Mesendoderm (in vitro differentiated cells): ENCODE results near the gene GADD45A.
A peak's percentile ranks its signal among the peaks of the same experiment; 100 is the strongest.
"Not testable (repeated sequence)": the region's sequence is repeated elsewhere in the genome, so short reads cannot be mapped to it uniquely, and the experiment has no call there.

ENCODE experiments used
- DNase-seq: peaks from one replicate; pipeline ENCODE4 v3.0.0; 2013
- H2AK5ac ChIP-seq: 2 replicates; pipeline ENCODE4 v1.6.1; 2013; ENCODE audit warnings: low read length, inconsistent platforms
- H2BK120ac ChIP-seq: 2 replicates; pipeline ENCODE4 v1.6.1; 2013; ENCODE audit warnings: low read depth, mild to moderate bottlenecking, low read length, moderate library complexity, mixed read lengths
- H2BK15ac ChIP-seq: replicated peaks from 2 replicates; pipeline ENCODE4 v1.6.1; 2013; ENCODE audit warnings: low read depth, mild to moderate bottlenecking, moderate library complexity
- H2BK5ac ChIP-seq: 2 replicates; pipeline ENCODE4 v1.6.1; 2013; ENCODE audit warnings: low read length, inconsistent platforms
- H3K18ac ChIP-seq: 2 replicates; pipeline ENCODE4 v1.6.1; 2013; ENCODE audit warnings: mild to moderate bottlenecking, low read length, mixed read lengths
- H3K23ac ChIP-seq: one replicate; pipeline ENCODE4 v1.6.1; 2013; ENCODE audit warnings: low read length
- H3K27ac ChIP-seq: 2 replicates; pipeline ENCODE4 v1.5.1; 2013; ENCODE audit warnings: low read depth, mild to moderate bottlenecking, inconsistent platforms, low read length, moderate library complexity
- H3K27me3 ChIP-seq: 2 replicates; pipeline ENCODE4 v1.6.1; 2013; ENCODE audit warnings: low read length, control low read depth, mild to moderate bottlenecking, inconsistent platforms; ENCODE audit not compliant: insufficient read depth, poor library complexity
- H3K36me3 ChIP-seq: 2 replicates; pipeline ENCODE4 v1.6.1; 2013; ENCODE audit warnings: low read length, inconsistent platforms; ENCODE audit not compliant: control insufficient read depth, insufficient read depth
- H3K4ac ChIP-seq: one replicate; pipeline ENCODE4 v1.6.1; 2013; ENCODE audit warnings: low read depth, mild to moderate bottlenecking, low read length, moderate library complexity
- H3K4me1 ChIP-seq: 2 replicates; pipeline ENCODE4 v1.6.1; 2013; ENCODE audit warnings: low read depth, low read length, inconsistent platforms; ENCODE audit not compliant: control insufficient read depth
- H3K4me2 ChIP-seq: 2 replicates; pipeline ENCODE4 v1.6.1; 2013; ENCODE audit warnings: low read length
- H3K4me3 ChIP-seq: 2 replicates; pipeline ENCODE4 v1.5.1; 2013; ENCODE audit warnings: mild to moderate bottlenecking, low read length
- H3K56ac ChIP-seq: one replicate; pipeline ENCODE4 v1.6.1; 2013; ENCODE audit warnings: low read length
- H3K79me1 ChIP-seq: 2 replicates; pipeline ENCODE4 v1.6.1; 2013; ENCODE audit warnings: low read length, inconsistent platforms
- H3K79me2 ChIP-seq: 2 replicates; pipeline ENCODE4 v1.6.1; 2013; ENCODE audit warnings: mild to moderate bottlenecking, low read length; ENCODE audit not compliant: control insufficient read depth, insufficient read depth
- H3K9ac ChIP-seq: 2 replicates; pipeline ENCODE4 v1.6.1; 2013; ENCODE audit warnings: low read length, inconsistent platforms
- H4K5ac ChIP-seq: one replicate; pipeline ENCODE4 v1.6.1; 2013; ENCODE audit warnings: low read length
- H4K8ac ChIP-seq: one replicate; pipeline ENCODE4 v1.6.1; 2013; ENCODE audit warnings: low read depth, mild to moderate bottlenecking, control low read depth, low read length, moderate library complexity
- WGBS: extraction: QIAGEN DNeasy Blood & Tissue Kit; methylation state at CpG from one replicate; pipeline ENCODE4 v1.1.7; 2013; ENCODE audit warnings: low lambda C conversion rate, missing lambda C conversion rate; ENCODE audit not compliant: insufficient coverage; ENCODE audit errors: extremely low coverage; 5-methylcytosine and 5-hydroxymethylcytosine counted together

Gene GADD45A

DNA sequence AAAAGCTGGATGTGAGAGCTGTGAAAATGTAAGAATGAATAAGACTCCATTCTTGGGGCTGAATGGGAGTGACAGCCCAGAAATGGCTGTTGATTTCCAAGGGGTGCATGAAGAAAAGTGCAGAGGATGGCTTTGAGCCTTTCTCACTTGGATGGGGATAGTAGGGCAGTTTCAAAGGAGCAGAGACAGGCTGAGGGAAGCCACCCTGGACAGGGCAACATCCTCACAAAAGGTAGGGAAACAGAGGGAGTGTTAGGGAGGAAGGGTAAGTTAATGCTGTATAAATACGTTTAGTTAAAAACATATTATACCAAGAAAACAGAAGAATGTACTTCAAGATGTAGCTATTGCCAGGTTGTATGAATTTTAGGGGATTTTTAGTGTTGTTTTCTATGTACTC, 38.1 kb downstream of the GADD45A start:
- H3K56ac ChIP-seq = no peak overlapping the region
- no peak overlapping the region for H3K23ac ChIP-seq
- H2BK5ac ChIP-seq = no peak overlapping the region
- no peak overlapping the region for H3K4me2 ChIP-seq
- no peak overlapping the region for H4K5ac ChIP-seq
- no CpG with 5 or more reads among the region's 1 CpG for WGBS
- no peaks in the 10 kb centered on the region for H3K79me2 ChIP-seq
- H2BK15ac ChIP-seq = peak overlapping the region; percentile 4
- no peaks in the 10 kb centered on the region for H3K79me1 ChIP-seq
- H3K4me1 ChIP-seq = peaks cover 15% of the 10 kb centered on the region
- no peaks in the 10 kb centered on the region for H3K36me3 ChIP-seq
- no peak overlapping the region for H2BK120ac ChIP-seq
- H3K4me3 ChIP-seq = no peak overlapping the region
- no peak overlapping the region for H3K27ac ChIP-seq
- H2AK5ac ChIP-seq = no peak overlapping the region
- no peak for DNase-seq
- no peak overlapping the region for H3K9ac ChIP-seq
- H3K27me3 ChIP-seq = no peaks in the 10 kb centered on the region
- H3K18ac ChIP-seq = no peak overlapping the region
- H4K8ac ChIP-seq = no peak overlapping the region
- no peak overlapping the region for H3K4ac ChIP-seq

DNA sequence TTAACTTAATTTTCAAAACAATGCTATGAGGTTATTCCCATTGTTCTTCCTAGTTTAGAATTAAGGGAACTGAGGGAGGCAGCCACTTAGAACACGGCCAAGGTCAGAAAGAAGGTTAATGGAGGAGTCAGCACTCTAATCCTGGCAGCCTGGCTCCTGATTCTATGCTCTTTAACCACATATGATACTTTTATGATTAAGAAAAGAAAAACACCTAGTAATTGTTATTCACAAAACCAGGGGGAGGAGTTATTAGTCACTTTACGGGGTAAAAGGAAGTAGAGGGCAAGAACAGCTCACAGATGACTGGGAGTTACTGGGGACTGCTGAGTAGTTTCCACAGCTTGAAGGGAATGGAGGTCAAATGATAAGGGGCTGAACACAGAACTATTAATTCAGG, 38.6 kb downstream of the GADD45A start:
- no peak overlapping the region for H3K27ac ChIP-seq
- H3K4me3 ChIP-seq = no peak overlapping the region
- WGBS = no CpG with 5 or more reads among the region's 2 CpGs
- no peaks in the 10 kb centered on the region for H3K79me1 ChIP-seq
- H2BK120ac ChIP-seq = no peak overlapping the region
- DNase-seq = no peak
- H3K4me1 ChIP-seq = peaks cover 15% of the 10 kb centered on the region
- H3K18ac ChIP-seq = no peak overlapping the region
- no peak overlapping the region for H2BK15ac ChIP-seq
- no peak overlapping the region for H2BK5ac ChIP-seq
- no peak overlapping the region for H3K9ac ChIP-seq
- no peak overlapping the region for H3K56ac ChIP-seq
- H3K27me3 ChIP-seq = no peaks in the 10 kb centered on the region
- H3K4ac ChIP-seq = no peak overlapping the region
- H3K36me3 ChIP-seq = no peaks in the 10 kb centered on the region
- no peak overlapping the region for H3K23ac ChIP-seq
- H3K4me2 ChIP-seq = no peak overlapping the region
- H4K8ac ChIP-seq = no peak overlapping the region
- H2AK5ac ChIP-seq = no peak overlapping the region
- no peak overlapping the region for H4K5ac ChIP-seq
- H3K79me2 ChIP-seq = no peaks in the 10 kb centered on the region

DNA sequence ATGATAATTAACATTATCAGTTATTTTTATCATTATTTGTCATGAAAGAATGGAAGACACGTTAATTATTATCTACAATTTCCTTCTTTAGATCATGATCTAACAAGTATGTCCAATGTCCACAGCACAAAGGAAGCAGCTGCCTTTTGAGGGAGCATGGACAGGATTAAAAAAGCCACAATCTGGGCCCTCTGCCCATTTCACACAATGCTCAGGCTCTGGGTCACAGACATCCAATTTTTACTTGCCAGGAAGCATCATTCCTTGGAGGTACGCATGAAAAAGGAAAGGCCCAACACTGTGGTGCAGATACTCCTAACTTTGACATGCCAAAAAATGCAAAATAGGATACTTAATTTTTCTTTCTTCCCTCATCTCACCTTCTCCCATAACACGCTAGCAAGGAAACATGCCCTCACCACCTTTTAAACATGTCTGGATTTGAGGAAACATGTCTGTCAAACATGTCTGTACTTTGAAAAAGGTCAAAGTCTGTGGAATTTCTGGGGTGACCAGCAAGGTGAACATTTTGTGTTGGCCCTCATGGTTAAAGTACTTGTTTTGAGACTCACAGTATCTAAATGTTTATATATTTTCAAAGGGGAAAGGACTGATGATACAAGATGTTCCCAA, 40.0 kb downstream of the GADD45A start:
- Histone ChIP-seq H3K27me3 (no peaks in the 10 kb centered on the region), H3K23ac (no peak overlapping the region), H4K8ac (no peak overlapping the region), H3K4me2 (no peak overlapping the region), H3K4ac (no peak overlapping the region), H2BK15ac (no peak overlapping the region), H3K79me2 (no peaks in the 10 kb centered on the region), H3K4me3 (no peak overlapping the region), H2BK120ac (no peak overlapping the region), H3K18ac (no peak overlapping the region), H3K27ac (no peak overlapping the region), H3K4me1 (peaks cover 15% of the 10 kb centered on the region), H3K36me3 (no peaks in the 10 kb centered on the region), H2BK5ac (no peak overlapping the region), H3K79me1 (no peaks in the 10 kb centered on the region), H2AK5ac (no peak overlapping the region), H3K56ac (no peak overlapping the region), H3K9ac (no peak overlapping the region), H4K5ac (no peak overlapping the region)
- no peak for DNase-seq
- WGBS = no CpG with 5 or more reads among the region's 3 CpGs

DNA sequence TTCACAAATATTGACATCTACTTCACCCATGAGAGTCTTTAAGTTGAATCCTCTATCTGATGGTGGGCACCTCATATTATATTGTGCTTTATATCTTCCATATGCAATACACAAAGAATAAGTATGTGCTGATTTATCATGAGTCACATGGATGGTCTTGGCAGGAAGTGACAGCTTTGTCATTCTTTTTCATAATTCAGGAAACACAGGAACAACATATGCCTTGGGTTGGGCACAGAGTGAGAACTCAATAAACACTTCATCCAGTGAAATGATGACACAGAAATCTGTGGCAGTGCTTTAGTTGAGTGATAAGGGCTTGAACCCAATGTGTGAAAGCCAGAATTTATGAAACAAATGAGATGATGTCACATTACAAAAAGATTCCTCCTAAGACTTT, 41.2 kb downstream of the GADD45A start:
- Histone ChIP-seq H2BK15ac (no peak overlapping the region), H3K18ac (no peak overlapping the region), H2BK5ac (no peak overlapping the region), H3K4me3 (no peak overlapping the region), H3K9ac (no peak overlapping the region), H3K4me1 (peaks cover 13% of the 10 kb centered on the region), H3K4ac (no peak overlapping the region), H4K8ac (no peak overlapping the region), H3K27me3 (no peaks in the 10 kb centered on the region), H3K23ac (no peak overlapping the region), H4K5ac (no peak overlapping the region), H2AK5ac (no peak overlapping the region), H2BK120ac (no peak overlapping the region), H3K4me2 (no peak overlapping the region), H3K36me3 (no peaks in the 10 kb centered on the region), H3K56ac (no peak overlapping the region), H3K79me2 (no peaks in the 10 kb centered on the region), H3K79me1 (no peaks in the 10 kb centered on the region), H3K27ac (no peak overlapping the region)
- DNase-seq = no peak

DNA sequence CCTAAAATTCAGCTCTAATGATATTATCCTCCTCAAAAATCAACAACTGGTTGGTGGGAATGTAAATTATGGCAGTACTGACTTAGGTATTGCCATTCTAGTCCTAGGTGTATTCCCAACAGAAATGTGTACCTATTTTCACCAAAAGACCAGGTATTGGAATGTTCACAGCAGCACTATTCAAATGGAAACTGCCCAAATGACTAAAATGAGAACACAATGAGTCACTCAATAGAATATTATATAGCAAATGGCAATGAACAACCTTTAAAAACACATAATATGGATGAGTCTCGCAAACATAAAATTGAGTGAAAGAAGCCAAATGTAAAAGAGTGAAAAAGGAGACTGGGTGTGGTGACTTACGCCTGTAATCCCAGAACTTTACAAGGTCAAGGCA, 44.9 kb downstream of the GADD45A start:
- H3K27ac ChIP-seq = no peak overlapping the region
- no peak overlapping the region for H3K4me2 ChIP-seq
- no peaks in the 10 kb centered on the region for H3K27me3 ChIP-seq
- H2BK120ac ChIP-seq = no peak overlapping the region
- H3K4me3 ChIP-seq = no peak overlapping the region
- no peak overlapping the region for H2AK5ac ChIP-seq
- peaks cover 6% of the 10 kb centered on the region for H3K4me1 ChIP-seq
- DNase-seq = no peak
- H4K5ac ChIP-seq = no peak overlapping the region
- WGBS = no CpG with 5 or more reads among the region's 2 CpGs
- no peaks in the 10 kb centered on the region for H3K79me2 ChIP-seq
- no peak overlapping the region for H2BK5ac ChIP-seq
- H3K56ac ChIP-seq = no peak overlapping the region
- H3K23ac ChIP-seq = no peak overlapping the region
- H2BK15ac ChIP-seq = no peak overlapping the region
- no peak overlapping the region for H3K18ac ChIP-seq
- H3K9ac ChIP-seq = no peak overlapping the region
- H4K8ac ChIP-seq = no peak overlapping the region
- H3K4ac ChIP-seq = no peak overlapping the region
- no peaks in the 10 kb centered on the region for H3K79me1 ChIP-seq
- no peaks in the 10 kb centered on the region for H3K36me3 ChIP-seq

DNA sequence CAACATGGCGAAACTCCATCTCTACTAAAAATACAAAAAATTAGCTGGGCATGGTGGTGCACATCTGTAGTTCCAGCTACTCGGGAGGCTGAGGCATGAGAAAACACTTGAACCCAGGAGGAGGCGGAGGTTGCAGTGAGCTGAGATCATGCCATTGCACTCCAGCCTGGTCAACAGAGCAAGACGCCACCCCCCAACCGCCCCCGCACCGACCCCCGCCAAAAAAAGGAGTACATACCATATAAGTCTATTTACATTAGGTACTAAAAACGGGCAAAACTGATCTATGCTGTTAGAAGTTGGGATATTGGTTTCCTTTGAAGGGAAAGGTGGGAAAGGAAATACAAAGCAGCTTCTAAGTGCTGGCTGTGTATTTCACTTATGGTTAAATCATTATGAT, 45.3 kb downstream of the GADD45A start:
- H3K36me3 ChIP-seq, H3K9ac ChIP-seq, H3K23ac ChIP-seq, H3K56ac ChIP-seq, H3K27me3 ChIP-seq, H2BK120ac ChIP-seq, H3K79me2 ChIP-seq, H3K4me3 ChIP-seq, H3K27ac ChIP-seq, H3K4ac ChIP-seq, H3K18ac ChIP-seq, H4K8ac ChIP-seq, H2BK15ac ChIP-seq, H3K4me1 ChIP-seq, DNase-seq, H3K79me1 ChIP-seq, H2AK5ac ChIP-seq, H3K4me2 ChIP-seq, H4K5ac ChIP-seq, H2BK5ac ChIP-seq: not testable (repeated sequence)
- WGBS = no CpG with 5 or more reads among the region's 9 CpGs
